Activated naive CD4-positive, alpha-beta T cell treated with anti-CD3 and anti-CD28 coated beads, Interleukin-2, amount 50 U/mL, for 24 hours (primary cell): ENCODE data around the gene WDR82.

ENCODE experiments used
- H3K27ac Mint-ChIP-seq: one replicate; pipeline ENCODE4 v1.8.0; 2021; ENCODE audit warnings: mild to moderate bottlenecking, mixed read lengths
- H3K27me3 Mint-ChIP-seq: one replicate; pipeline ENCODE4 v1.8.0; 2021; ENCODE audit warnings: mixed read lengths
- H3K36me3 Mint-ChIP-seq: one replicate; pipeline ENCODE4 v1.8.0; 2021; ENCODE audit warnings: mixed read lengths
- H3K4me1 Mint-ChIP-seq: one replicate; pipeline ENCODE4 v1.8.0; 2021; ENCODE audit warnings: mixed read lengths
- H3K4me3 Mint-ChIP-seq: one replicate; pipeline ENCODE4 v1.8.0; 2021; ENCODE audit warnings: mild to moderate bottlenecking, mixed read lengths
- H3K9me3 Mint-ChIP-seq: one replicate; pipeline ENCODE4 v1.8.0; 2021; ENCODE audit warnings: mixed read lengths

WDR82 gene

GRCh38 chr3:52205727-52206372, 72.6 kb downstream of the WDR82 start:
- H3K4me3 Mint-ChIP-seq, result no peak overlapping the region
- H3K27ac Mint-ChIP-seq, result no peak overlapping the region
- H3K9me3 Mint-ChIP-seq, result no peaks in the 10 kb centered on the region
- H3K36me3 Mint-ChIP-seq, result peaks cover 31% of the 10 kb centered on the region
- H3K27me3 Mint-ChIP-seq, result no peaks in the 10 kb centered on the region
- peaks cover 19% of the 10 kb centered on the region for H3K4me1 Mint-ChIP-seq
